NCI-H82 (cell line): ENCODE results near the gene SOCS3.

Source experiments
- DNase-seq: peaks from one replicate; lab custom pipeline; 2025; lab: John Stamatoyannopoulos, UW

Gene SOCS3

GRCh38 chr17:78367193-78367592 lies 7.3 kb upstream of the SOCS3 start:
- no peak for DNase-seq

DNA sequence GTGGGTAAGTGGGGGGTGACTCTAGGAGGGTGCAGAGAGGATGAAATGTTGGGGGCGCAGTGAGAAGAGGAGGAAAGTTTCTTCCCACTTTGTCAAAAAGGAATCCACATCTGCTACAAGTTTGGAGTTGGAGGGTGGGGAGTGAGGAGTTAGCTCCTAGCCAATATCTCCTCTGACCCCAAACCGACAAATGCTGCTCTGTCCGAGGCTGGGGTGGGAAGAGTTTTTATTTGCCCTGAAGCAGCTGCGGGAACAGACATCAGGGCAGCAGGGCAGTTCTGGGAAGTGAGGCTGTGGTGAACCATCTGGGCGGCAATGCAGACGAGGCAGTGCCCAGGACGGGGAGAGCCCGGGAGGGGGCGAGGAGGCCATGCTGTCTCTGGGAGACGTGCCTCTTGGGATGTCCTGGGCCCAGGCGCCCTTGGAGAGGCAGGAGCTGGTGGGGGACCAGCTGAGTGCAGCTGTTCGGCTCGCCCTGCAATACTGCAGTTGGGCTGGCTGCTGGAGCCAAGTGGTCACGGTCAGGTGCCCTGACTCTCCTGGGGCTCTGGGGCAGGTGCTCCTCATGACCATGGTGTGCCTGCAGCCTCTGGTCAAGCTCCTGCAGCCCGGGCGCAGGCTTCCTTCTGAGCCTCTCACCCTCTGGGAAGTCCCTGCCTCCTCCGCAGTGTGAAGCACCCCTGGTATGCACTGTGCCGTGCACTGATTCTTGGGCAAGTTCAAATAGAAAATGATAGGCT lies 6.4 kb upstream of the SOCS3 start:
- DNase-seq: no peak

- DNase-seq: no peak
Measured at GRCh38 chr17:78365561-78366108, 5.8 kb upstream of the SOCS3 start.

DNA sequence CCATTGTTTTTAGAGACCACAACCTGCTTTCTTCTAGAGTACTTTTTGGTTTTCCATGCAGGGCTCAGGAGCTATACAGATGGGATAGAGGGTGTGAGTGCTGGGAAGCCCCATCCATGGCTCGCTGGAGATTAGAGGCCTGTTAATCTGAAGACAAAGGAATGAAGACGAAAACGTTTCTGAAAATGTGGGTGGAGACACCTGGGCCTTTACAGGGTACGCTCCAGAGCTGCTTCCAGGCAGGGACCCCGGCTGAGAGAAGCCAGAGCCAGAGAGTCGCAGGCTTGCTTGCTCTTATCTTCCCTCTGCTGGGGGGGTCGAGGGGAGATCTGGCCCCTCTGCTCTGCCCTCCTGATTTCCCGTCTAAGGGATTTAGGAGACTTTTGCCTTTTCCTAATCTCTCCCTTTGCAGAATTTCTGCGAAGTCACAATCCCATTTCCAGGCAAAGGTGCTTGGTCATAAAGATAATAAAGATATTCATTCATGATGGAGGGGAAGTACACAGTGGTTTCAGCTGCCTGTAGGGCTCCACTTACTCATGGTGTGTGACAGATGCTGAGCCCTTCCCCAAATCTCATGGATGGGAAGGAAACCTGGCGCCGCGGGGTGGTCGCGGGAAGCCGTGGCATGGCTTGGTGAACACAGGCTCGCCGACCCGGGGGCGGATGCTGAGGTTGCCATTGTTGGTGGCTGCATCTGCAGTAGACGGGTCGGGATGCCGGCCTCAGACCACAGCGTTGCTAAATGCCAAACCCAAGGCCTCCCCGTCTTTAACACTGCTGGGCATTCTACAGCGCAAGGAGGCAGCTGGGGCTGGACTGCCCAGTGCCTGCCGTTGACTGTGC lies 4.8 kb upstream of the SOCS3 start:
- DNase-seq: peak; percentile 79

GRCh38 chr17:78362671-78363070 lies 2.8 kb upstream of the SOCS3 start:
- peak; percentile 22 for DNase-seq

- no peak for DNase-seq
Measured at GRCh38 chr17:78362232-78362631, 2.4 kb upstream of the SOCS3 start.

GRCh38 chr17:78361225-78361701 lies 1.4 kb upstream of the SOCS3 start:
- no peak for DNase-seq

DNA sequence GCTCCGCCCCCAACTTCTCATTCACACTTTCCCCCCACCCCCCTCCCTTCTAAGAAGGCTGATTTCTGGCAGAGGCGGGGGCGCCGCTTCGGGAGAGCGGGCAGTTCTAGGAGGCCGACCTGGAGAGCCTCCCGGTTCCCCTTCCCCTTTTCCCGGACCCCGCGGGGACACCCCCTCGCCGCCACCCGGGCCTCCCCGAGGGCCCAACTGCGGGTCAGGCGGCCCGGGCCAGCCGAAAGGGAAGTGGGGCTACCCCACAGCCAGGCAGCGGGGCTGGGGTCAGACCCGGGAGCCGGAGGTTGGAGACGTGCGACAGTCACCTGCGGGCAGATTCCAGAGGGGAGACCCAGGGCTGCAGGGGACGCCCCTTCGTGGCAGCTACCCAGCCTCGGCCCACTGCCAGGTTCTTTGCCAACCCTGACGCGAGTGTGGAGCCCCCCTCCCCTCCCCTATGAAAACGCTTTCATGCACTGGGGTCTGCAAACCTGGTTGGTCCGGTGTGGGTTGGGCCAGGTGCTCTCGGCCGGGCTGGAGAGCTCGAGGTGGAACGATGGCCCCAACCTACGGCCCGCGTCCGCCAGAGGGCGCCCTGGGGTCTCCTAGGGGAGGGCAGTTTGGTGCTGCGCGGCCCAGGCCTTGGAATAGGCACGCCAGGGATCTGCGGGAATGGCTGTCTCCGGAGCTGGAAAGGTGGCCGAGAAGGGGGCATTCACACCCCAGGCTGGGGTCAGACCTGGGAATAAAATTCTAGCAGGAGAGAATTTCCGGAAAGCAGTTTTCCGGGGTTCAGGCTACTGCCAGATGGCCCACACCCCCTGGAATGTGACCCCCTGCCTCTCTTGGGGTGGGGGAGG lies 721 bp upstream of the SOCS3 start:
- peak; percentile 93 for DNase-seq

DNA sequence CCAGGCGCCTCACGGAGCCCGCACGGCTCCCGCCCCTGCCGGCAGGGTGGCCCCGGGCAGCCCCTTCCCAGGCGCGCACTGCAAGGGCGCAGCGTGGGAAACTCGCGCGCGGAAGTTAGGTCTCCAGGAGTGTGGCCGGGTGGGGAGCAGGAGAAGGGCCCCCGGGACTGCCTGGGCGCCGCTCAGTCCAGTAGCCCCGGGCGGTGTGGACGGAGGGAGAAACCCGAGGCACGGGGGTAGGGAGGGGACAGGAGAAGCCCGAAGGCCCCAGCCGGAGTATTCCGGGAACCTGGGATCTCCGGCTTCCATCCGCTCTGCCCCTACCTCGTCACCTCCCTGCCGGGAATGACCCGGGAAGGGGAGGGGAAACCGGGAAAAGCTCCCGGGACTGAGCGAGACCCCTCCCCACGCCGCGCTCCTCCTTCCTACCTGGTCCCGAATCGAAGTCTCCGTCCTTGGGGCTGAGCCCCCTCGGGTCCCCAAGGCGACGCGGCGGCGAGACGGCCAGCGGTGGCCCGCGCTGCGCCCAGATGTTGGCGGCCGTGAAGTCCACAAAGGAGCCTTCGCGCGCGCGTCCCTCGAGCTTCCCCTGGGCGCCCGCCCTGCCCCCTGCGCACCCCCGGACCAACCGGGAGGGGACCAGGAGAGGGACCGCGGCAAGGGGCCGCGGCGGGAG lies 418 bp downstream of the SOCS3 start:
- no peak for DNase-seq

- DNase-seq: peak; percentile 48
Measured at GRCh38 chr17:78358538-78359320, 1.1 kb downstream of the SOCS3 start.

GRCh38 chr17:78357672-78358537 lies 2.0 kb downstream of the SOCS3 start:
- DNase-seq: no peak

- no peak for DNase-seq
Measured at GRCh38 chr17:78357177-78357586, 2.7 kb downstream of the SOCS3 start.

DNA sequence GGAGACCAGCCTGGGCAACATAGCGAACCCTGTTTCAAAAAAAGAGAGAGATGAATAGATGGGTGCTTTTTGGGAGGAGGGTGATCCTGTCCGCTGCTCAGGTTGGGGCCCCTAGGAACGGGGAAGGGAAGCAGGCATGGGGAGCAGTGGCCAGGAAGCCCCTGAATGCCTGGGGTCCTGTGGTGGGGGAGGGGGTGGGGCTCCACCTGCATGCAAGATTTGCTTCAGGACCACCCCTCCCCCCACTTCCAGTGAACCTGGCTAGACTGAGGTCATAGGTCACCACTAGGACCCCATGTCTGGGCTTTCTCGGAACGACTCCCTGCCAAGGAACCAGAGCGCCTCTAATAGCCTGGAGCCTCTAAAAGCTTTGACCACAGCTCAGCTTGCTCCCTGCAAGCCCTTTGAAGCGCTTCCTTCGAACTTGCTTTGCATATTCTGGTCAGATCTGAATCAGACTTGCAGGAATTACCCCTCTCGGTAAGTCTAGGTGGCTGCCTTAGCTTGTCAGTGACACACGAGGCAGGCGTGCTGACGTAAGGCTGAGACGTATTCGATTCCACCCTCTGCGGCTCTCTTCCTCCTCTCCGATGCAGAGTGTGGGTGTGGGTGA lies 3.7 kb downstream of the SOCS3 start:
- DNase-seq: peak; percentile 27

- DNase-seq: no peak
Measured at GRCh38 chr17:78355701-78356100, 4.2 kb downstream of the SOCS3 start.

DNA sequence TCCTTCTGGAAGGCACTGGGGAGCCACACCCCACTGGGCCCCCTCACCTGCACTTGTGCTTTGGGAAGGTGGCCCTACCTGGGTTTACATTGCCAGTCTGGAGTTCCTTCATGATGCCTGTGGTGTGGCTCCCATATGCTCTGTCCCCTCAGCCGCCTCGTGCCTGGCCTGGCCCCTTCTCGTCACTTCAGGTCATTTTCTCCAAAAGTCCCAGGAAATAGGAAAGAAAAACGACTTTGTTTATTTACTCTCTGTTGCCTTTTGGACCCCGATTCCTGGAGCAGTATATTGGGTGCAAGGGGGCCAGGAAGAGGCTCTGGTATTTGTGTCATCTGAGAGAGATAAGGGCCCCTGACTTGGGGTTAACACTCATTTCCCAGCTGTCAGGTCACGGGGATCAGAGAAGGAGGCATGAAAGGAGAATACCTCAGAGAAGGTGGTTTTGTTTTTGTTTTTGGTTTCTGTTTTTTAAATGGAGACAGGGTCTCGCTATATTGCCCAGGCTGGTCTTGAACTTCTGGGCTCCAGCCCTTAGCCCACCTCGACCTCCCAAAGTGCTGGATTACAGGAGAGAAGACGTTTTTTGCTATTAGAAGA lies 4.7 kb downstream of the SOCS3 start:
- no peak for DNase-seq

GRCh38 chr17:78353834-78354233 lies 6.0 kb downstream of the SOCS3 start:
- no peak for DNase-seq

- DNase-seq: no peak
Measured at GRCh38 chr17:78351449-78352006, 8.3 kb downstream of the SOCS3 start.

- no peak for DNase-seq
Measured at GRCh38 chr17:78349891-78350642, 9.8 kb downstream of the SOCS3 start.
